Measurements from ENCODE around the gene HOXB9. TPM values are rescaled to one million over a fixed set of nuclear protein-coding genes. Genes with fewer than 3 reads are reported as not detected.

Gene HOXB9
- total and polyA plus RNA-seq, 4 donors, result 19.8 to 413 (median 129) TPM

GRCh38 chr17:48597778-48598631 lies 28.2 kb downstream of the HOXB9 start:
- Histone ChIP-seq H3K27me3 (ENCODE audit: control insufficient read depth, insufficient read depth, low read length) (no peaks in the 10 kb centered on the region), H3K36me3 (ENCODE audit: control insufficient read depth, insufficient read depth, low read length) (peaks cover 47% of the 10 kb centered on the region), H3K4me1 (ENCODE audit: control insufficient read depth, insufficient read depth, low read length) (peaks cover 77% of the 10 kb centered on the region), H3K4me3 (ENCODE audit: low read depth, low read length) (peak overlapping the region; percentile 94), H3K27ac (ENCODE audit: low read depth, low read length) (peak overlapping the region; percentile 99), H3K9me3 (ENCODE audit: control insufficient read depth, insufficient read depth, low read length) (no peaks in the 10 kb centered on the region)
- DNase-seq (ENCODE audit: low read depth in 4 of 6, low spot score in 6 of 6), result peak in 4 of 6 donors; percentile 79 to 97 (median 86)
- under 1% methylated on average over 53 of the region's 68 CpGs for WGBS (ENCODE audit: insufficient coverage)

- H3K27ac ChIP-seq (ENCODE audit: low read depth, low read length), result peak overlapping the region; percentile 99
- DNase-seq (ENCODE audit: low read depth in 4 of 6, low spot score in 6 of 6), result no peak
- H3K36me3 ChIP-seq (ENCODE audit: control insufficient read depth, insufficient read depth, low read length), result peaks cover 47% of the 10 kb centered on the region
- H3K9me3 ChIP-seq (ENCODE audit: control insufficient read depth, insufficient read depth, low read length), result no peaks in the 10 kb centered on the region
- no peaks in the 10 kb centered on the region for H3K27me3 ChIP-seq (ENCODE audit: control insufficient read depth, insufficient read depth, low read length)
- under 1% methylated on average over 16 of the region's 16 CpGs for WGBS (ENCODE audit: insufficient coverage)
- peak overlapping the region; percentile 94 for H3K4me3 ChIP-seq (ENCODE audit: low read depth, low read length)
- peaks cover 76% of the 10 kb centered on the region for H3K4me1 ChIP-seq (ENCODE audit: control insufficient read depth, insufficient read depth, low read length)
These were observed 28.7 kb downstream of the HOXB9 start for GRCh38 chr17:48597528-48597777.

GRCh38 chr17:48596735-48597527 lies 29.2 kb downstream of the HOXB9 start:
- H3K36me3 ChIP-seq (ENCODE audit: control insufficient read depth, insufficient read depth, low read length), result peaks cover 50% of the 10 kb centered on the region
- peak overlapping the region; percentile 99 for H3K27ac ChIP-seq (ENCODE audit: low read depth, low read length)
- no peaks in the 10 kb centered on the region for H3K9me3 ChIP-seq (ENCODE audit: control insufficient read depth, insufficient read depth, low read length)
- WGBS (ENCODE audit: insufficient coverage), result 3% methylated on average over 17 of the region's 26 CpGs
- H3K4me3 ChIP-seq (ENCODE audit: low read depth, low read length), result peak overlapping the region; percentile 94
- no peaks in the 10 kb centered on the region for H3K27me3 ChIP-seq (ENCODE audit: control insufficient read depth, insufficient read depth, low read length)
- peak in 1 of 6 donors; percentile 90 for DNase-seq (ENCODE audit: low read depth in 4 of 6, low spot score in 6 of 6)
- peaks cover 77% of the 10 kb centered on the region for H3K4me1 ChIP-seq (ENCODE audit: control insufficient read depth, insufficient read depth, low read length)

GRCh38 chr17:48596000-48596734 lies 30.0 kb downstream of the HOXB9 start:
- peak overlapping the region; percentile 94 for H3K4me3 ChIP-seq (ENCODE audit: low read depth, low read length)
- peak overlapping the region; percentile 99 for H3K27ac ChIP-seq (ENCODE audit: low read depth, low read length)
- H3K4me1 ChIP-seq (ENCODE audit: control insufficient read depth, insufficient read depth, low read length), result peaks cover 75% of the 10 kb centered on the region
- H3K9me3 ChIP-seq (ENCODE audit: control insufficient read depth, insufficient read depth, low read length), result no peaks in the 10 kb centered on the region
- H3K36me3 ChIP-seq (ENCODE audit: control insufficient read depth, insufficient read depth, low read length), result peaks cover 51% of the 10 kb centered on the region
- WGBS (ENCODE audit: insufficient coverage), result 5% methylated on average over 43 of the region's 54 CpGs
- DNase-seq (ENCODE audit: low read depth in 4 of 6, low spot score in 6 of 6), result no peak
- no peaks in the 10 kb centered on the region for H3K27me3 ChIP-seq (ENCODE audit: control insufficient read depth, insufficient read depth, low read length)

- Histone ChIP-seq H3K4me3 (ENCODE audit: low read depth, low read length) (peak overlapping the region; percentile 94), H3K36me3 (ENCODE audit: control insufficient read depth, insufficient read depth, low read length) (peaks cover 58% of the 10 kb centered on the region), H3K9me3 (ENCODE audit: control insufficient read depth, insufficient read depth, low read length) (no peaks in the 10 kb centered on the region), H3K27me3 (ENCODE audit: control insufficient read depth, insufficient read depth, low read length) (no peaks in the 10 kb centered on the region), H3K27ac (ENCODE audit: low read depth, low read length) (peak overlapping the region; percentile 99), H3K4me1 (ENCODE audit: control insufficient read depth, insufficient read depth, low read length) (peaks cover 79% of the 10 kb centered on the region)
- WGBS (ENCODE audit: insufficient coverage), result 21% methylated on average over 17 of the region's 25 CpGs
- DNase-seq (ENCODE audit: low read depth in 4 of 6, low spot score in 6 of 6), result no peak
These were observed 30.7 kb downstream of the HOXB9 start for GRCh38 chr17:48595278-48595999.

- no peak for DNase-seq (ENCODE audit: low read depth in 4 of 6, low spot score in 6 of 6)
- WGBS (ENCODE audit: insufficient coverage), result 7% methylated on average over 18 of the region's 25 CpGs
- Histone ChIP-seq H3K9me3 (ENCODE audit: control insufficient read depth, insufficient read depth, low read length) (no peaks in the 10 kb centered on the region), H3K27ac (ENCODE audit: low read depth, low read length) (peak overlapping the region; percentile 99), H3K4me1 (ENCODE audit: control insufficient read depth, insufficient read depth, low read length) (peaks cover 79% of the 10 kb centered on the region), H3K4me3 (ENCODE audit: low read depth, low read length) (peak overlapping the region; percentile 94), H3K36me3 (ENCODE audit: control insufficient read depth, insufficient read depth, low read length) (peaks cover 61% of the 10 kb centered on the region), H3K27me3 (ENCODE audit: control insufficient read depth, insufficient read depth, low read length) (no peaks in the 10 kb centered on the region)
These were observed 31.4 kb downstream of the HOXB9 start for GRCh38 chr17:48594538-48595277.

- Histone ChIP-seq H3K4me1 (ENCODE audit: control insufficient read depth, insufficient read depth, low read length) (peaks cover 77% of the 10 kb centered on the region), H3K27ac (ENCODE audit: low read depth, low read length) (peak overlapping the region; percentile 99), H3K4me3 (ENCODE audit: low read depth, low read length) (peak overlapping the region; percentile 94), H3K9me3 (ENCODE audit: control insufficient read depth, insufficient read depth, low read length) (no peaks in the 10 kb centered on the region), H3K27me3 (ENCODE audit: control insufficient read depth, insufficient read depth, low read length) (no peaks in the 10 kb centered on the region), H3K36me3 (ENCODE audit: control insufficient read depth, insufficient read depth, low read length) (peaks cover 61% of the 10 kb centered on the region)
- WGBS (ENCODE audit: insufficient coverage), result 2% methylated on average over 32 of the region's 37 CpGs
- peak; percentile 87 to 98 (median 89) for DNase-seq (ENCODE audit: low read depth in 4 of 6, low spot score in 6 of 6)
These were observed 32.2 kb downstream of the HOXB9 start for GRCh38 chr17:48593840-48594537.

GRCh38 chr17:48593126-48593829 lies 32.9 kb downstream of the HOXB9 start, which contains the start of gene HOXB5:
HOXB5 (minus strand) TSS chr17:48593779; CDS start chr17:48593682, 97 bp downstream.
- H3K4me1 ChIP-seq (ENCODE audit: control insufficient read depth, insufficient read depth, low read length), result peaks cover 73% of the 10 kb centered on the region
- H3K4me3 ChIP-seq (ENCODE audit: low read depth, low read length), result peak within 1 kb of the TSS; percentile 94
- peak within 1 kb of the TSS; percentile 99 for H3K27ac ChIP-seq (ENCODE audit: low read depth, low read length)
- no peaks in the 10 kb centered on the region for H3K27me3 ChIP-seq (ENCODE audit: control insufficient read depth, insufficient read depth, low read length)
- peak in 1 of 6 donors; percentile 91 for DNase-seq (ENCODE audit: low read depth in 4 of 6, low spot score in 6 of 6)
- H3K36me3 ChIP-seq (ENCODE audit: control insufficient read depth, insufficient read depth, low read length), result peaks cover 61% of the 10 kb centered on the region
- H3K9me3 ChIP-seq (ENCODE audit: control insufficient read depth, insufficient read depth, low read length), result no peaks in the 10 kb centered on the region
- WGBS (ENCODE audit: insufficient coverage), result under 1% methylated on average over 46 of the region's 50 CpGs
